Skeletal muscle tissue (tissue), 4 donors: Measurements from ENCODE around the gene GUCA2A. TPM values are rescaled to one million over a fixed set of nuclear protein-coding genes. Genes with fewer than 3 reads are reported as not detected.

Source experiments
- H3K27ac ChIP-seq: one replicate; pipeline ENCODE4 v1.7.0; 2013; ENCODE audit warnings: mild to moderate bottlenecking, low read depth, low read length, inconsistent platforms
- H3K27me3 ChIP-seq, 3 donors: one replicate each; pipeline ENCODE4 v1.7.0; 2013; ENCODE audit warnings: low read length in 3 of 3; ENCODE audit not compliant: control insufficient read depth in 3 of 3, insufficient read depth in 3 of 3
- H3K36me3 ChIP-seq, 3 donors: one replicate each; pipeline ENCODE4 v1.7.0; 2013; ENCODE audit warnings: low read length in 3 of 3; ENCODE audit not compliant: control insufficient read depth in 3 of 3, insufficient read depth in 3 of 3
- H3K4me1 ChIP-seq, 3 donors: one replicate each; pipeline ENCODE4 v1.7.0; 2013; ENCODE audit warnings: low read length in 3 of 3, mild to moderate bottlenecking in 3 of 3; ENCODE audit not compliant: control insufficient read depth in 3 of 3, insufficient read depth in 3 of 3
- H3K4me3 ChIP-seq, 3 donors: one replicate each; pipeline ENCODE4 v1.7.0; 2013; ENCODE audit warnings: low read length in 3 of 3
- H3K9ac ChIP-seq, 3 donors: one replicate each; pipeline ENCODE4 v1.7.0; 2013; ENCODE audit warnings: low read length in 3 of 3, mild to moderate bottlenecking in 3 of 3, moderate library complexity in 2 of 3, low read depth in 1 of 3
- H3K9me3 ChIP-seq, 3 donors: one replicate each; pipeline ENCODE4 v1.7.0; 2013; ENCODE audit warnings: low read length in 3 of 3; ENCODE audit not compliant: control insufficient read depth in 3 of 3
- total RNA-seq: library from RNA; depleted of rRNA; stranded (reverse); fragments of >200 nt; gene quantifications from one replicate; pipeline ENCODE4 v1.2.3, GENCODE V29; 2014
- donor health status: Osteomylitis.

GUCA2A gene
- total RNA-seq, 1 donor from 2014 or later = not detected

DNA sequence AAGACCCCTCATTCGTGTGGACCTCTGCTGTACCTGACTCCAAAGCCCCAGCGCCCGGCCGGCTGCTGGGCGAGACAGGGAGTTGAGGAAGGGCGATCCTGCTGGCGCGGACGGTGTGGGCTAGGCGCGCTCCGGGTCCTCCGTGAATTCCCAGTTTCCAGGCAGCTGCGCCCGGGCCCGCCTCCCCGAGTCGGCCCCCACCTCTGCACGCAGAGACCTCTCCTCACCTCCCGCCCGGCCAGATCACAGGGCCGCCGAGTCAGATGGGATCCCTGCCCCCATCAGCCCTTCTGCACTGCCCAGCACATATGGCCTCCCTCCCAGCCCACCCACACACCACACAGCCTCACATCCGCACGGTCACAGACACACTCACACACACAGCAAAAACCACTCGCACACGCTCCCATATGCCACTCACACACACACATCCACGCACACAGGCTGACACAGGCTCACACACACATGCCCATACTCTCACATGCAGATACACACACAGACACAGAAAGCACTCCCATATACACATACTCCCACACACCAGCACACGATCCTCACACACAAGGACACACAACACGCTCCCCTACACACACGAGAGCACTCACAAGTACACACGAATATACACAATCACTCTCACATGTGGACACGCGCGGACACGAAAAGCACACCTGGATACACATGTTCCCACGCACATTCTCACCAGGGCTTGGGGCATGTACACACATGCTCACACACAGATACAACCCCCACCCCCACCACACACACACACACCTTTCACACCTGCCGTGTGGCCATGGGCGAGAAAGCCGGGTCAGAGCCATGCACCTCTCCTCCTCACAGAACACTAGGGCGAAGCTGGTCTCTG is 18.6 kb downstream of the GUCA2A start:
- Histone ChIP-seq H3K4me1 (peaks cover 0 to 9% (median 6%) of the 10 kb centered on the region in 3 donors), H3K27ac (no peak overlapping the region), H3K9me3 (no peaks in the 10 kb centered on the region), H3K27me3 (peaks cover 48 to 61% (median 51%) of the 10 kb centered on the region in 3 donors), H3K36me3 (no peaks in the 10 kb centered on the region), H3K4me3 (no peak overlapping the region), H3K9ac (no peak overlapping the region)

DNA sequence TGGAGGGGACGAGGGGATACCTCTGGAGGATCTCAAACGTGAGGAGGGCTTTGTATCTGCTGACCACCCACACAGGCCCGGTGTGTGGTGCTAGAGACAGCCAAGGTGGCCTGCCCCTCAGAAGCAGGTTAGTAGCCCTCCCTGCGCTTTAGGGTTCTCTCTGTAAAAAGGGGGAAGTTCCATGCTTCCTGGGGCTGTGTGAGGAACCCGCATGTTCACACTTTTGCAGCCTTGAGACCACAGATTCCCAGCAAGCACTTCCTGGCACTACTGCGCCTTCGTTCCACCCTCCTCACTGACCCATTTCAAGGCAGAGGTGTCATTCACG is 19.2 kb downstream of the GUCA2A start:
- Histone ChIP-seq H3K27ac (no peak overlapping the region), H3K4me1 (peaks cover 0 to 9% (median 6%) of the 10 kb centered on the region in 3 donors), H3K27me3 (peaks cover 48 to 62% (median 54%) of the 10 kb centered on the region in 3 donors), H3K36me3 (no peaks in the 10 kb centered on the region), H3K9ac (no peak overlapping the region), H3K4me3 (no peak overlapping the region), H3K9me3 (no peaks in the 10 kb centered on the region)

DNA sequence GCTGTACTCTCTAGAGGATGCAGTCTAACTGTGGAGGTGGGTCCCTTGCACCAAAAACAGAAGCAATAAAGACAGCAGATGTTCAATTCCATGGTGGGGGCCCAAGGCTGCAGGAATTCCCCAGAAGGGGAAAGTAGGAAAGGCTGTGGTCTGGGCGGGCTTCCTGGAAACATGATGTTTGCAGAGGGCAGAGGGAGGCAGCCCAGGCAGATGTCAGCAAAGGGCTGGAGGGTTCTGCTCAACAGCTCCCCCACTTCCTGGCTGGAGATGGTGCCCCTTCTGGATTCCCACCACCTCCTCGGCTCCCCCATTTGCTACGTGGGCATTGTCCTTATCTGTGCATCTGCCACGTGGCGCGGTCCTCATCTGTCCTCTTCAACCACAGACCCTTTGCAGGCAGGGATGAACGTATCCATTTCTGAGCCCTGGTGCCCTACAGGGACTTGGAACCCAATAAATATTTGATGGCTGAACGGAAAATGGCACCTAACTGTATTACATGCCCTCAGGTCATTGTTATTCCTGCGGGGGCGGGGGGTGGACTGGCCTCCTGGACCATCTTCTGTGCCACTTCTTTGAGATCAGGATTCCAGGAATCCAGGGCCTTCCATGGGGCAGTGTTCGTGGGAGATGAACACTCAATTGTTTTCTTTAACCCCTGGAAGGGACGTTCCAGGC is 19.7 kb downstream of the GUCA2A start:
- no peaks in the 10 kb centered on the region for H3K9me3 ChIP-seq
- H3K4me3 ChIP-seq = no peak overlapping the region
- no peak overlapping the region for H3K27ac ChIP-seq
- peaks cover 49 to 65% (median 57%) of the 10 kb centered on the region in 3 donors for H3K27me3 ChIP-seq
- H3K9ac ChIP-seq = no peak overlapping the region
- H3K36me3 ChIP-seq = no peaks in the 10 kb centered on the region
- H3K4me1 ChIP-seq = peaks cover 0 to 9% (median 6%) of the 10 kb centered on the region in 3 donors

DNA sequence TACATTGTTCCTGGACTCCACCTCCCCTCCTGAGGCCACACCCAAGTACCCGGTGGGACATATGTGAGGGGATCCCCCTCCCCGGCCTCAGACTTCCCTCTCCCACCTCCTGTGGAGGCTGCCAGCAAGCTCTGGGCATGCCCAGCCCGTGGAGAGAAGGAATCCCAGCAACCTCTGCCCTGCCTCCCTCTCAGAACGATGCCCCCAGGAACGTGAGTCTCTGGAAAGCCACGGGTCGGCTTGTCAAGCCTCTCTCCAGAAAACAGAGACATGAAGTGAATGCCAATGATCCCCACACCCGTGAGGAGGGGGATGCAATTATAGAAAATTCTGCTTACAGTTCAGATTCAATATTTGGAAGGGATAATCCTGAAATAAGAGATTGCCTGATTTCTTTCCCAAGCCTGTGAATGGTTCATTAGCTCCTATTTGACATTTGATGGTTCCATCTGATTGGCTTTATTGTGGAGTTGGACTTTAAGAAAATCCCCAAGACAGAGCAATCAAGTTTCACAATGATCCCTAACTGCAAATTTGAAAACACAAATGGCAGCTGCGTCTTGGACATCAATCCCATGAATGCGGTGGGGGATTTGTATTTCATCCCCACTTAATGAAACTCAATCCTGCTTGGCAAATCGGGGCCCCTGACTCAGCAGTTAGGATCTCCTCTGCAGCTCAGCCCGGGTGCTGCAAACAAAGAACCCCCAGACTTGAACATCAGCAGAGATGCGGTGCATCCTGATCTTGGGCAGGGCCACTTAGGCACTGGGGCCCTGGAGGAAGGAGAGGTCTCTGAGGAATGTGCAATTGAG is 20.4 kb downstream of the GUCA2A start:
- H3K9ac ChIP-seq = no peak overlapping the region
- H3K27ac ChIP-seq = no peak overlapping the region
- no peaks in the 10 kb centered on the region for H3K36me3 ChIP-seq
- H3K4me1 ChIP-seq = peaks cover 0 to 9% (median 6%) of the 10 kb centered on the region in 3 donors
- H3K4me3 ChIP-seq = no peak overlapping the region
- peaks cover 49 to 65% (median 57%) of the 10 kb centered on the region in 3 donors for H3K27me3 ChIP-seq
- no peaks in the 10 kb centered on the region for H3K9me3 ChIP-seq

DNA sequence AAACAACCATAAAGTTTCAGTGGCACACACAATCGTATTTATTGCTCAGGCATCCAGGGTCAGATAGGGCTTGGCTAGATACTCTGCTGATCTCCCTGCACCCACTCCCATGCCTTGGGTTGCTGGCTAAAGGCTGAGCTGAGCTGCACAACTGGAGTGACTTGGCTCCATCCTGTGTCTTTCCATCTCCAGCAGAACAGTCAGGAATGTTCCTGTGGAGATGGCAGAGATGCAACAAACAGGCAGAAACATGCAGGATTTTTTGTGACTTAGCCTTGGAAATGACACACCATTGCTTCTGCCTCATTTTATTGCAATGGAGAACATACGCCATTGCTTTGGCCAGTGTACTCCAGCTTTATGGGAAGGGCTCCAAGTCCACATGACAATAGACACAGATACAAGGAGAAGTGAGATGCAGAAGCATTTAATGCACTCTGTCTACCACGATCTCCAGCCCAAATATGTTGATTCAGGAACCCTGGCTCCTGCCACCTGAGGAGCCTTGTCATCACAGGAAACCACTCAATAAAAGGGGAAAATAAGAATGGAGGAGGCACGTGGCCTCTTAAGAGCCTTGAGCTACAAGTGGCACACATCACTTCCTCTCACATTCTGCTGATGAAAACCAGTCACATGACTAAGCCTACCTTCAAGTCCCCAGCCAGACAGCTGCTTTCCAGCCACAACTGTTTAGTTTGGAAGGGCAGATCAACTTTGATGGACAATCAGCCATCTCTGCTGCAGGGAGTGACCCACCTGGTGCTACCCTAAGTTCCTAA is 21.5 kb downstream of the GUCA2A start:
- H3K36me3 ChIP-seq = no peaks in the 10 kb centered on the region
- H3K4me3 ChIP-seq = no peak overlapping the region
- H3K9me3 ChIP-seq = no peaks in the 10 kb centered on the region
- peaks cover 45 to 63% (median 57%) of the 10 kb centered on the region in 3 donors for H3K27me3 ChIP-seq
- no peak overlapping the region for H3K9ac ChIP-seq
- no peak overlapping the region for H3K27ac ChIP-seq
- H3K4me1 ChIP-seq = peaks cover 0 to 9% (median 6%) of the 10 kb centered on the region in 3 donors

DNA sequence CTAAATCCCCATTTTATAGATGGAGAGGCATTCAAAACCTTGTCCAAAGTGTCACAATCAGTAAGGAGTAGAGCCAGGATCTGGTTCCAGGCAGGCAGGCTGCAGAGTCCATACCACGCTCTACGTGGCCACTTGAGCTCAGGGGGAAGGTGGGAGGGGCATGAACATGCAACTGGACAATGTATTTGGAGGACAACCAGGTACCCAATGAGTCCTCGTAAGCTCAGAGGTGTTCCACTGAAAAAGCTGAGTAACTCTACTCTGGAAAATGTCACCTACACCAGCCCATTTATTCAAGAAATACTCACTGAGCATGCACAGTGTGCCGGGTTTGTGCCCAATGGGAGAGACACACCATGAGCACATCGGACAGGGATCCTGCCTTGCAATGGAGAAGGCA is 22.6 kb downstream of the GUCA2A start:
- H3K36me3 ChIP-seq = no peaks in the 10 kb centered on the region
- H3K9me3 ChIP-seq = no peaks in the 10 kb centered on the region
- H3K4me3 ChIP-seq = no peak overlapping the region
- H3K4me1 ChIP-seq = peaks cover 0 to 9% (median 6%) of the 10 kb centered on the region in 3 donors
- no peak overlapping the region for H3K27ac ChIP-seq
- H3K27me3 ChIP-seq = peaks cover 48 to 60% (median 55%) of the 10 kb centered on the region in 3 donors
- H3K9ac ChIP-seq = no peak overlapping the region

DNA sequence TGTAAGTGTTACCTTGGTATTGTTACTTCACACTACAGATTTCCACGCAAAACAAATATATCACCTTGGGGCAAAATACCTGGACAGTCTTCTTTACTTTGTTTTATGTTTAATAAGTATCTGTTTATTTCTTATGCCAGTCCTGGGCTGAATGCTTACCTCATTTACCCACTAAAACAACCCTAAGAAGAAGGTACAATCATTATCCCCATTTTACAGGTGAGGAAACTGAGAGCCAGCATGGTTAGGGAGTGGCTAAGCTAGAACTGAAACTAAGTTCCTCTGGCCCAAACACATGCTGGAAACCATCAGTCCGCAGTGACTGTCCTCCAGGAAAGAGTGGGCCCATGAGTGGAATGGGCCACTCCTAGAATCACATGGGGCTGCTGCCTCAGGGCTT is 24.4 kb downstream of the GUCA2A start:
- H3K27me3 ChIP-seq = peaks cover 35 to 44% (median 38%) of the 10 kb centered on the region in 3 donors
- H3K9me3 ChIP-seq = no peaks in the 10 kb centered on the region
- no peaks in the 10 kb centered on the region for H3K36me3 ChIP-seq
- no peak overlapping the region for H3K4me3 ChIP-seq
- H3K4me1 ChIP-seq = peaks cover 0 to 6% (median 0%) of the 10 kb centered on the region in 3 donors
- H3K9ac ChIP-seq = no peak overlapping the region
- no peak overlapping the region for H3K27ac ChIP-seq

DNA sequence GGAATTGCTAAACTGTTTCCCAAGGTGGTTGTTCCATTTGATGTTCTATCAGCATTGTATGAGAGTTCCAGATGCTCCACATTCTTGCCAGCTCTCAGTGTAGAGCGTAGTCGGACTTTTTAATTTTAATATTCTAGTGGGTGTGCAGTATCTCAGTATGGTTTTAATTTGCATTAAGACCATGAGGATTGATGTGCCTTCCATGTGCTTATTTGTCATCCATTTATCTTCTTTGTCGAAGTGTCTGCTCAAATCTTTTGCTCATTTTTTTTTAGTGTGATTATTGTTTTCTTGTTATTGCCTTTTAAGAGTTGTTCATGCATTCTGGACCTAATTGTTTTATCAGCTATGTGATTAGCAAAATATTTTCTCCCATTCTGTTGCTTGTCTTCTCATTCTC is 25.1 kb downstream of the GUCA2A start:
- no peaks in the 10 kb centered on the region for H3K36me3 ChIP-seq
- peaks cover 0 to 4% (median 0%) of the 10 kb centered on the region in 3 donors for H3K4me1 ChIP-seq
- H3K27me3 ChIP-seq = peaks cover 32 to 36% (median 33%) of the 10 kb centered on the region in 3 donors
- no peak overlapping the region for H3K4me3 ChIP-seq
- H3K9ac ChIP-seq = no peak overlapping the region
- H3K9me3 ChIP-seq = no peaks in the 10 kb centered on the region
- H3K27ac ChIP-seq = no peak overlapping the region

DNA sequence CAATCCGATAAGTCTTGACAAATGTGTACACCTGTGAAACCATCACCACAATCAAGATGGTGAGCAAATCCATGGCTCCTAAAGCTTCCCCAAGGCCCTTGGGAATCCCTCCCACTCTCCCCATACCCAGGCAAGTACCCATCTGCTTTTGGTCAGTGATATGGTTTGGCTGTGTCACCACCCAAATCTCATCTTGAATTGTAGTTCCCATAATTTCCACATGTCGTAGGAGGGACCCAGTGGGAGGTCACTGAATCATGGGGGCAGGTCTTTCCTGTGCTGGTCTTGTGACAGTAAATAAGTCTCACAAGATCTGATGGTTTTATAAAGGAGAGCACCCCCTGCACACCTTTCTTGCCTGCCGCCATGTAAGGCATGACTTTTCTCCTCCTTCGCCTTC is 26.0 kb downstream of the GUCA2A start:
- H3K27ac ChIP-seq = no peak overlapping the region
- no peaks in the 10 kb centered on the region for H3K4me1 ChIP-seq
- H3K4me3 ChIP-seq = no peak overlapping the region
- H3K36me3 ChIP-seq = no peaks in the 10 kb centered on the region
- peaks cover 27 to 31% (median 27%) of the 10 kb centered on the region in 3 donors for H3K27me3 ChIP-seq
- no peak overlapping the region for H3K9ac ChIP-seq
- H3K9me3 ChIP-seq = no peaks in the 10 kb centered on the region
